Adipocyte (in vitro differentiated cells): ENCODE measurements around the gene CHST2.

Source experiments
- DNase-seq: peaks from one replicate; pipeline ENCODE4 v3.0.0-alpha.2; 2015; ENCODE audit warnings: low read depth
- H3K27me3 ChIP-seq: replicated peaks from 2 replicates; pipeline ENCODE4 v1.7.0; 2013; ENCODE audit warnings: mild to moderate bottlenecking, low read length, moderate library complexity; ENCODE audit not compliant: control insufficient read depth, insufficient read depth
- H3K36me3 ChIP-seq: 2 replicates; pipeline ENCODE4 v1.7.0; 2013; ENCODE audit warnings: low read length, mild to moderate bottlenecking, moderate library complexity; ENCODE audit not compliant: control insufficient read depth, insufficient read depth, severe bottlenecking
- H3K4me1 ChIP-seq: 2 replicates; pipeline ENCODE4 v1.7.0; 2013; ENCODE audit warnings: mild to moderate bottlenecking, low read length, moderate library complexity; ENCODE audit not compliant: control insufficient read depth, insufficient read depth
- H3K4me3 ChIP-seq: 2 replicates; pipeline ENCODE4 v1.7.0; 2013; ENCODE audit warnings: mild to moderate bottlenecking, low read length, moderate library complexity
- H3K9ac ChIP-seq: 2 replicates; pipeline ENCODE4 v1.7.0; 2013; ENCODE audit warnings: mild to moderate bottlenecking, low read length, moderate library complexity
- H3K9me3 ChIP-seq: 2 replicates; pipeline ENCODE4 v1.7.0; 2013; ENCODE audit warnings: mild to moderate bottlenecking, low read length, moderate library complexity; ENCODE audit not compliant: control insufficient read depth

Gene CHST2

GRCh38 chr3:143172062-143172794 is 52.7 kb downstream of the CHST2 start:
- no peak for DNase-seq
- Histone ChIP-seq H3K9ac (no peak overlapping the region), H3K4me1 (peaks cover 9% of the 10 kb centered on the region), H3K4me3 (no peak overlapping the region), H3K36me3 (no peaks in the 10 kb centered on the region), H3K27me3 (no peaks in the 10 kb centered on the region), H3K9me3 (peaks cover 8% of the 10 kb centered on the region)

DNA sequence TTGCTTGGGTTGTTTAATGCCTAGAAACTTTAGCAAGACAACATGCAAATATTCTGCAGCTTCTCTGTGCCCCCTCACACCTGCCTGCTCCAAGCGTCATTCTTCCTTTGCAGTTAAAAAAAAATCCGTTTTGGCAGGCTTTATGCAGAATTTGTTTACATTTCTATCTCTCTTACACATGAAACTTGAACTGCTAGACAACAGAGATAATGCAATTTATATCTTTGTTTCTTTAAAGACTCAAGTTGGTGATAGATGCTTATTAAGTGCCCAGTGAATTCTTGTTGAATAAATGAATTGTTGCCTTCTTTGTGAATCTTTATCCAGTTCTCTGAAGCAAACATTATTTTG is 53.2 kb downstream of the CHST2 start:
- Histone ChIP-seq H3K9me3 (peaks cover 8% of the 10 kb centered on the region), H3K4me1 (peaks cover 9% of the 10 kb centered on the region), H3K9ac (no peak overlapping the region), H3K36me3 (no peaks in the 10 kb centered on the region), H3K4me3 (no peak overlapping the region), H3K27me3 (no peaks in the 10 kb centered on the region)
- DNase-seq: no peak

DNA sequence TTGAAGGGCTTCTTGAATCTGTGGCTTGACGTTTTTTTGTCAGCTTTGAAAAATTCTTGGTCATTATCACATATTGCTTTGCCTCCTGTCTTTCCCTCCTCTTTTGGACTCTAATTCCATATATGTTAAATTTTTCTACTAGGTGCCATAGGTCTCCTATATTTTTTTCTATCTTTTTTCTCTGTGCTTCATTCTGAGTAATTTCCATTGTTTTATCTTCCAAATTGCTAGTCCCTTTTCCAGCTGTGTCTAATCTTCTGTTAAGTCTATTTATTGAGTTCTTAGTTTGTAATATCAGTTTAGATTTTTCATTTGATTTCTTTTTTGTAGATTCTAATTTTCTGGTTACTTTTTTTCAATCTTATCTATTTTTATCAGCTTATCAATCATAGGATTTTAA is 53.7 kb downstream of the CHST2 start:
- H3K9ac ChIP-seq: no peak overlapping the region
- H3K4me3 ChIP-seq: no peak overlapping the region
- DNase-seq: no peak
- H3K36me3 ChIP-seq: no peaks in the 10 kb centered on the region
- H3K27me3 ChIP-seq: no peaks in the 10 kb centered on the region
- peaks cover 9% of the 10 kb centered on the region for H3K4me1 ChIP-seq
- H3K9me3 ChIP-seq: peaks cover 8% of the 10 kb centered on the region
